Ovary (tissue), 10 donors: ENCODE results near the gene TFCP2. TPM values are rescaled to one million over a fixed set of nuclear protein-coding genes. Genes with fewer than 3 reads are reported as not detected.
"Not testable (repeated sequence)": the region's sequence is repeated elsewhere in the genome, so short reads cannot be mapped to it uniquely, and the experiment has no call there.

Experiments used
- DNase-seq, 5 donors: peaks; one replicate each; pipeline ENCODE4 v3.0.0-alpha.2; 2019 to 2020
- H3K27ac ChIP-seq, 2 donors: fragments of 200-600 bp; one replicate each; pipeline versions ENCODE4 v1.5.1 to v1.8.0; 2019 to 2022
- H3K27me3 ChIP-seq: fragments of 200-600 bp; one replicate; pipeline ENCODE4 v1.8.0; 2022
- H3K36me3 ChIP-seq: fragments of 200-600 bp; sonication (generic); one replicate; pipeline ENCODE4 v1.5.1; 2019
- H3K4me1 ChIP-seq: one replicate; pipeline ENCODE4 v1.8.1; 2013; ENCODE audit warnings: mild to moderate bottlenecking, moderate library complexity; ENCODE audit not compliant: insufficient read depth
- H3K4me3 ChIP-seq: fragments of 200-600 bp; sonication (generic); one replicate; pipeline ENCODE4 v1.5.1; 2017
- H3K9me3 ChIP-seq, 2 donors: fragments of 200-600 bp in 1 of 2; sonication (generic) in 1 of 2; one replicate each; pipeline versions ENCODE4 v1.5.1 to v1.8.1; 2013 to 2019; ENCODE audit warnings: mild to moderate bottlenecking in 1 of 2, moderate library complexity in 1 of 2
- CTCF ChIP-seq, 3 donors: fragments of 450-650 bp in 2 of 3; fragments of 200-600 bp in 1 of 3; IDR thresholded peaks; one replicate each; pipeline versions ENCODE4 v1.5.1 to v1.8.0; 2016 to 2022; ENCODE audit warnings: antibody characterized with exemption in 3 of 3, mild to moderate bottlenecking in 1 of 3
- EP300 ChIP-seq: sonication (generic); formaldehyde crosslinking; IDR thresholded peaks from one replicate; pipeline ENCODE4 v1.6.1; 2017; ENCODE audit warnings: antibody characterized with exemption
- POLR2A ChIP-seq: fragments of 450-650 bp; IDR thresholded peaks from one replicate; pipeline ENCODE4 v1.6.1; 2017; ENCODE audit warnings: antibody characterized with exemption, mild to moderate bottlenecking, moderate library complexity
- WGBS, 3 donors: extraction: QIAGEN DNeasy Blood & Tissue Kit in 1 of 3; methylation state at CpG; one replicate each; pipeline versions ENCODE4 v1.1.5 to v1.1.7; 2013 to 2017; 5-methylcytosine and 5-hydroxymethylcytosine counted together
- intact Hi-C, 4 donors: fragments of 100-400 bp; cut with DNase I; formaldehyde crosslinking; loops; one replicate each; pipeline versions ENCODE4 v1.11.0 to v1.15.1; 2022 to 2023
- long read RNA-seq, 3 donors: library from polyadenylated mRNA in 2 of 3; unstranded in 2 of 3; transcript quantifications; one replicate each; pipeline ENCODE4 v2.0.0 and lab custom pipeline, GENCODE V29; 2021 to 2026
- polyA plus RNA-seq, 2 donors: library from polyadenylated mRNA; stranded (reverse); fragments of 200-250 nt in 1 of 2; fragments of 350-450 nt in 1 of 2; fragmentation: Illumina TruSeq in 1 of 2; extraction: RNeasy Lipid Tissue Mini Kit (QIAGEN cat#74804) in 1 of 2; gene quantifications; one replicate each; pipeline ENCODE4 v1.2.3, GENCODE V29; 2013 to 2014
- total RNA-seq, 7 donors: library from RNA; depleted of rRNA in 2 of 7; stranded (reverse); fragments of >200 nt in 2 of 7; fragmentation: NEBNext Ultra II Directional in 3 of 7; extraction: Animal tissue kit (Norgen Biotek cat#: 25700) in 3 of 7; gene quantifications; one replicate each; pipeline versions ENCODE4 v1.1.0 to v1.2.4, GENCODE V29; 2016 to 2023
- donor health status: DM: no; HTN: no; CAD: no; lungs with moderate emphysema.
- donor health status: DM: no; HTN: no; CAD: no.
- donor health status: Bipolar disorder and iron deficiency.
- donor health status: DM: yes; HTN: yes; CAD: no.
- donor health status: DM: no; HTN: no; CAD: no.
- donor health status: DM: yes; HTN: yes; CAD: no.

TFCP2 gene
- 10 to 100 TPM; 10.5 to 32.0 (median 22.7) TPM for total RNA-seq
- 10 to 100 TPM; 14.9 to 27.7 TPM for polyA plus RNA-seq
- long read RNA-seq, donor 1, transcript TFCP2-201 (15 exons, 3,546 nt): major isoform, 6 of 18 reads
- long read RNA-seq, donor 1, partial matches to known transcripts: 5 of 18 reads
- long read RNA-seq, donor 1, other reads (novel, unspliced or antisense): 7 of 18 reads
- long read RNA-seq, donor 2, transcript TFCP2-201 (15 exons, 3,546 nt): major isoform, 5 of 5 reads
- long read RNA-seq, donor 2, partial matches to known transcripts: 0 of 5 reads
- long read RNA-seq, donor 2, other reads (novel, unspliced or antisense): 0 of 5 reads
- long read RNA-seq, donor 3, transcript TFCP2-201 (15 exons, 3,546 nt): major isoform, 14 of 21 reads
- long read RNA-seq, donor 3, partial matches to known transcripts: 1 of 21 reads
- long read RNA-seq, donor 3, other reads (novel, unspliced or antisense): 6 of 21 reads

GRCh38 chr12:51172515-51173431 lies at the start of gene TFCP2:
Gene TFCP2, minus strand, starts transcription at chr12:51173135. Its CDS starts 713 bp downstream, at chr12:51172422.
- no peaks in the 10 kb centered on the region for H3K9me3 ChIP-seq
- H3K4me3 ChIP-seq: peak within 1 kb of the TSS; percentile 85
- H3K36me3 ChIP-seq: no peaks in the 10 kb centered on the region
- peak within 1 kb of the TSS; percentile 89 to 97 for H3K27ac ChIP-seq
- 0 to 2% (median 1%) methylated on average over 58 of the region's 58 CpGs for WGBS, 3 donors
- H3K27me3 ChIP-seq: no peaks in the 10 kb centered on the region
- DNase-seq: peak; percentile 95 to 97 (median 96)
- TF ChIP-seq POLR2A (peak; percentile 71), EP300 (no peak), CTCF (IDR thresholded peaks at IDR 0.05) (no peak)
- intact Hi-C loops: loop anchor here in 2 of 4 donors (2.0 to 5.0 kb wide), 2 partner anchors 44 to 65 kb away; partner anchors contain the start of gene DAZAP2 (in 1 of the 2)
- no peaks in the 10 kb centered on the region for H3K4me1 ChIP-seq

- Histone ChIP-seq H3K27ac (no peak overlapping the region), H3K27me3 (no peaks in the 10 kb centered on the region), H3K4me1 (peaks cover 9% of the 10 kb centered on the region), H3K4me3 (no peak overlapping the region), H3K9me3 (no peaks in the 10 kb centered on the region), H3K36me3 (no peaks in the 10 kb centered on the region)
- DNase-seq: peak in 1 of 5 donors; percentile 30
- intact Hi-C loops: no loop called here
- TF ChIP-seq CTCF (IDR thresholded peaks at IDR 0.05) (no peak), EP300 (no peak), POLR2A (no peak)
- WGBS, 3 donors: 20 to 43% (median 31%) methylated on average over 7 of the region's 7 CpGs
Observed at GRCh38 chr12:51222461-51222860, 49.5 kb upstream of the TFCP2 start.

GRCh38 chr12:51219857-51220256 lies 46.9 kb upstream of the TFCP2 start:
- H3K9me3 ChIP-seq, H3K36me3 ChIP-seq, intact Hi-C loops, DNase-seq, H3K4me3 ChIP-seq, H3K27ac ChIP-seq, H3K27me3 ChIP-seq: not testable (repeated sequence)
- 84 to 90% (median 85%) methylated on average over 12 of the region's 12 CpGs for WGBS, 3 donors
- peaks cover 11% of the 10 kb centered on the region for H3K4me1 ChIP-seq

- TF ChIP-seq POLR2A (no peak), EP300 (no peak), CTCF (IDR thresholded peaks at IDR 0.05) (no peak)
- intact Hi-C loops: no loop called here
- Histone ChIP-seq H3K27ac (peak overlapping the region in 1 of 2 donors; percentile 98), H3K27me3 (no peaks in the 10 kb centered on the region), H3K36me3 (no peaks in the 10 kb centered on the region), H3K4me1 (peaks cover 11% of the 10 kb centered on the region), H3K4me3 (no peak overlapping the region), H3K9me3 (no peaks in the 10 kb centered on the region)
- WGBS, 3 donors: 73 to 75% (median 75%) methylated on average over 5 of the region's 5 CpGs
- DNase-seq: no peak
Observed at GRCh38 chr12:51219322-51219721, 46.4 kb upstream of the TFCP2 start.
